K562 (cell line): Measurements from ENCODE around the gene IL1RL1. TPM values are rescaled to one million over a fixed set of nuclear protein-coding genes. Genes with fewer than 3 reads are reported as not detected.

Source experiments
- ATAC-seq: fragments of 200-7000 bp; cut with Tn5 transposase; 3 replicates; pipeline ENCODE4 v1.9.1; 2020; ENCODE audit warnings: moderate library complexity
- BruUV-seq: library from RNA; stranded (reverse); fragments of 400-500 nt; replicated peaks from 2 replicates; lab custom pipeline; 2021; lab: Mats Ljungman, UMichigan
- CTCF ChIA-PET: fragments of 300-600 bp; formaldehyde crosslinking; extraction: SDS; loops from one replicate; lab custom pipeline; 2021; ENCODE audit warnings: low intra/inter-chr PET ratio; lab: Yijun Ruan, JAX
- POLR2A ChIA-PET: fragments of 300-600, 350-650 bp; sonication (Branson Sonifier 250); formaldehyde crosslinking; extraction: SDS; loops from one replicate; lab custom pipeline; 2021; ENCODE audit warnings: antibody characterized with exemption, inconsistent platforms; lab: Yijun Ruan, JAX
- DNase-seq, 4 experiments: peaks; one replicate each; pipeline versions ENCODE4 v3.0.0 to v3.0.0-alpha.2; 2011 to 2018; ENCODE audit warnings: low spot score in 3 of 4, mixed read lengths in 3 of 4; ENCODE audit errors: extremely low read depth in 1 of 4
- FAIRE-seq: peaks from 2 replicates; lab custom pipeline; 2011; peaks lifted over from hg19 to GRCh38; lab: Jason Lieb, UNC
- H2AFZ ChIP-seq: 2 replicates; pipeline ENCODE4 v1.6.0; 2011; ENCODE audit warnings: low read depth, low read length, control low read depth, inconsistent platforms
- H3K27ac ChIP-seq: fragments of 200-600 bp; 3 replicates; pipeline ENCODE4 v1.8.0; 2011; ENCODE audit warnings: low read depth, mild to moderate bottlenecking, control low read depth, inconsistent platforms, low read length, moderate library complexity, mixed read lengths; ENCODE audit errors: extremely low read depth
- H3K27me3 ChIP-seq, 2 experiments: fragments of 300-600 bp in 1 of 2; 2 replicates in 1 of 2; 3 replicates in 1 of 2; pipeline versions ENCODE4 v1.6.0 to v1.8.0; 2011; ENCODE audit warnings: inconsistent platforms in 2 of 2, low read length in 2 of 2, mild to moderate bottlenecking in 1 of 2, mixed read lengths in 1 of 2, moderate library complexity in 1 of 2; ENCODE audit not compliant: control insufficient read depth in 2 of 2, insufficient read depth in 2 of 2
- H3K36me3 ChIP-seq: fragments of 300-600 bp; 3 replicates; pipeline ENCODE4 v1.8.0; 2011; ENCODE audit warnings: mild to moderate bottlenecking, low read length, inconsistent platforms; ENCODE audit not compliant: control insufficient read depth, insufficient read depth
- H3K4me1 ChIP-seq, 2 experiments: fragments of 200-600 bp in 1 of 2; replicated peaks in 1 of 2; 2 replicates in 1 of 2; 3 replicates in 1 of 2; pipeline versions ENCODE4 v1.5.1 to v1.8.0; 2011; ENCODE audit warnings: inconsistent platforms in 2 of 2, low read length in 2 of 2, mild to moderate bottlenecking in 1 of 2, mixed read lengths in 1 of 2, moderate library complexity in 1 of 2; ENCODE audit not compliant: control insufficient read depth in 2 of 2, insufficient read depth in 2 of 2
- H3K4me2 ChIP-seq: 2 replicates; pipeline ENCODE4 v1.6.1; 2011; ENCODE audit warnings: low read length, control low read depth, inconsistent platforms, mixed read lengths; ENCODE audit not compliant: insufficient read depth
- H3K4me3 ChIP-seq: fragments of 200-600 bp; sonication (generic), shearing (Covaris generic); 2 replicates; pipeline ENCODE4 v1.5.1; 2016; ENCODE audit warnings: control low read depth, inconsistent platforms
- H3K79me2 ChIP-seq: fragments of 200-600 bp; 3 replicates; pipeline ENCODE4 v1.8.0; 2011; ENCODE audit warnings: low read length, inconsistent platforms; ENCODE audit not compliant: control insufficient read depth, insufficient read depth
- H3K9ac ChIP-seq, 2 experiments: 2 replicates each; pipeline versions ENCODE4 v1.6.0 to v1.6.1; 2011; ENCODE audit warnings: low read depth in 2 of 2, low read length in 2 of 2, control low read depth in 1 of 2, inconsistent platforms in 1 of 2, mild to moderate bottlenecking in 1 of 2, mixed read lengths in 1 of 2; ENCODE audit not compliant: insufficient read depth in 1 of 2
- H3K9me1 ChIP-seq: one replicate; pipeline ENCODE4 v1.6.0; 2011; ENCODE audit warnings: inconsistent platforms, mild to moderate bottlenecking, low read length, moderate library complexity; ENCODE audit not compliant: control insufficient read depth, insufficient read depth
- H3K9me3 ChIP-seq: replicated peaks from 2 replicates; pipeline ENCODE4 v1.5.1; 2011; ENCODE audit warnings: low read depth, low read length, inconsistent platforms; ENCODE audit not compliant: control insufficient read depth, insufficient read depth
- H4K20me1 ChIP-seq: replicated peaks from 2 replicates; pipeline ENCODE4 v1.6.1; 2011; ENCODE audit warnings: low read length, inconsistent platforms, mixed read lengths; ENCODE audit not compliant: control insufficient read depth, insufficient read depth
- CREM ChIP-seq: IDR thresholded peaks from 2 replicates; pipeline ENCODE4 v1.6.1; 2014; ENCODE audit warnings: antibody characterized with exemption, low read depth
- ETV1 ChIP-seq: fragments of 450-650 bp; conservative IDR thresholded peaks from 2 replicates; pipeline ENCODE4 v1.6.1; 2016; ENCODE audit warnings: missing genetic modification characterization, control low read depth, low read depth, missing compliant biosample characterization
- ETV6 ChIP-seq, 3 experiments: fragments of 150-350 bp in 1 of 3; sonication (generic) in 1 of 3; formaldehyde crosslinking in 1 of 3; IDR thresholded peaks; 2 replicates each; pipeline versions ENCODE4 v1.6.1 to v1.8.0; 2014 to 2022; ENCODE audit warnings: borderline replicate concordance in 2 of 3, low read depth in 2 of 3, antibody characterized with exemption in 1 of 3, low read length in 1 of 3, mild to moderate bottlenecking in 1 of 3, missing genetic modification reagents in 1 of 3
- FOXJ3 ChIP-seq: sonication (generic); formaldehyde crosslinking; IDR thresholded peaks from 2 replicates; pipeline ENCODE4 v1.4.0; 2020; ENCODE audit warnings: mild to moderate bottlenecking, missing genetic modification reagents
- SAFB ChIP-seq: fragments of 200-400 bp; formaldehyde crosslinking; IDR thresholded peaks from 2 replicates; pipeline ENCODE4 v1.6.1; 2017; ENCODE audit warnings: low read depth, low read length, borderline replicate concordance
- SMC3 ChIP-seq: conservative IDR thresholded peaks from 2 replicates; pipeline ENCODE4 v1.6.1; 2011; ENCODE audit warnings: low read depth, low read length, improper control_type of control experiment; ENCODE audit not compliant: insufficient read depth
- SRSF1 ChIP-seq: fragments of 200-400 bp; formaldehyde crosslinking; IDR thresholded peaks from 2 replicates; pipeline ENCODE4 v1.6.1; 2017; ENCODE audit warnings: mild to moderate bottlenecking, low read depth, low read length, moderate library complexity
- SRSF7 ChIP-seq: fragments of 200-400 bp; formaldehyde crosslinking; optimal IDR thresholded peaks from 2 replicates; pipeline ENCODE3; 2017; ENCODE audit warnings: mild to moderate bottlenecking, low read depth, low read length
- ZNF354B ChIP-seq: fragments of 250-450 bp; sonication (Bioruptor Pico); IDR thresholded peaks from 2 replicates; pipeline ENCODE4 v1.4.0; 2020
- ZNF780A ChIP-seq: fragments of 250-450 bp; sonication (Bioruptor Pico); IDR thresholded peaks from 2 replicates; pipeline ENCODE4 v1.5.0; 2021; ENCODE audit warnings: mild to moderate bottlenecking
- WGBS: fragments of 100-300 bp; shearing (Covaris generic); methylation state at CpG from one replicate; pipeline ENCODE4 v1.1.6; 2016; ENCODE audit warnings: low coverage, mixed read lengths; ENCODE audit not compliant: insufficient coverage; ENCODE audit errors: missing lambda C conversion rate; 5-methylcytosine and 5-hydroxymethylcytosine counted together
- in situ Hi-C: fragments of 300-500 bp; cut with MboI; formaldehyde crosslinking; loops from 4 replicates; pipeline ENCODE4 v1.15.0; 2018; ENCODE audit warnings: inconsistent platforms, mixed read lengths
- intact Hi-C: fragments of 100-400 bp; cut with micrococcal nuclease; formaldehyde crosslinking; loops from 2 replicates; pipeline ENCODE4 v1.14.2; 2022
- polyA plus RNA-seq, 8 experiments: library from polyadenylated mRNA; depleted of rRNA in 4 of 8; stranded (reverse) in 5 of 8; unstranded in 3 of 8; fragments of >200 nt; fragmentation: Nextera tagmentation in 2 of 8; fragmentation: Illumina TruSeq in 1 of 8; extraction: Ambion mirVana in 2 of 8; extraction: Trizol in 1 of 8; gene quantifications; 2 replicates each; pipeline versions ENCODE4 v1.2.1 to v1.2.3, GENCODE V29; 2011 to 2014; ENCODE audit warnings: inconsistent platforms in 1 of 8, missing spikeins in 1 of 8
- total RNA-seq, 7 experiments: library from RNA; depleted of rRNA in 6 of 7; stranded (reverse); fragments of >200 nt in 6 of 7; fragmentation: Illumina TruSeq in 2 of 7; extraction: Trizol in 2 of 7; gene quantifications; 2 replicates each; pipeline versions ENCODE4 v1.2.1 to v1.2.3, GENCODE V29; 2011 to 2021; ENCODE audit warnings: low replicate concordance in 1 of 7
- TF ChIP-seq, protein P1 (sequence below): fragments of 250-450 bp; sonication (Bioruptor Pico); IDR thresholded peaks from 2 replicates; pipeline ENCODE4 v1.6.1; 2021; ENCODE audit warnings: mild to moderate bottlenecking
- TF ChIP-seq, protein P2 (sequence below): fragments of 450-650 bp; IDR thresholded peaks from 2 replicates; pipeline ENCODE4 v1.6.1; 2017; ENCODE audit warnings: antibody characterized with exemption, mild to moderate bottlenecking

Gene IL1RL1
- total and polyA plus RNA-seq, 9 of the 15 experiments (the other 6 are each of a cell fraction or from before 2014, with no cell fraction given) = 0.06 to 3.3 (median 0.59) TPM

DNA sequence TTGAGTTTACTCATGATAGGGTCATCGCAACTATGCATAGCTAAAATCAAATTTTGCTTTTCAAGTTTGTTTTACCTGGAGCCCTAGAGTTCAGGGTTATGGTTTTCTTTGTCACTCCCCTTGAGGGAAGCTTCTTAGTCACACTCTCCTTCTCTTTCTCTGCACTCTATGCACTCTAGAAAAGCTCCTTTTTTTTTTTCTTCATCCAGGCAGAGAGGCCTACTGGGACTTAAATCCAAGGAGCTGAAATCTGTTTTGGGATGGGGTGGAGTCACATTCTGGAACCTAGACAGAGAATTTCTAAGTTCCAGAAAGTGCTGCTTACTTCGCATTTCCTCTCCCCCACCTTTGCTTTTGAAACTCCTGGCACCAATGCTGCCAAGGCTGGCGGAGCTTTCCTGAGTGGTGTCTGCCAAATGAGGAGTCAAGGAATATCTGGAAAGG lies 25.2 kb downstream of the IL1RL1 start (continued):
- TF ChIP-seq, protein P1, sequence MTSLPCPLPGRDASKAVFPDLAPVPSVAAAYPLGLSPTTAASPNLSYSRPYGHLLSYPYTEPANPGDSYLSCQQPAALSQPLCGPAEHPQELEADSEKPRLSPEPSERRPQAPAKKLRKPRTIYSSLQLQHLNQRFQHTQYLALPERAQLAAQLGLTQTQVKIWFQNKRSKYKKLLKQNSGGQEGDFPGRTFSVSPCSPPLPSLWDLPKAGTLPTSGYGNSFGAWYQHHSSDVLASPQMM (CRISPR knock-in tag) = no peak

DNA sequence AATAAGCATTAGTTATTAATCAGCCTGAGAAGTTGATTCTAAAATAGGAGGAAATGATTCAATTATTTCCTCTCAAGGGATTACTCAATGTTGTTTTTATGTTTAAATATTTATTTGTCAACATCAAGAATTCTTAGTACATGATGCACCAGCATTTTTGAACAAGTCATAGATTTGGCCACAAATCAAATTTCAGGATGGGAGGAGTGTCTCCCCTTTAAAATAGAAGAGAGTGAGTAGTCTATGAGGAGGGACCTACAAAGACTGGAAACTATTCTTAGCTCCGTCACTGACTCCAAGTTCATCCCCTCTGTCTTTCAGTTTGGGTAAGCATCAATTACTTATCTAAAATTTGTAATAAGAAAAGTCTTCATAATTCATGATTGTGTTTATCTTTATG lies 25.6 kb downstream of the IL1RL1 start:
- no TSS peak for BruUV-seq
- intact Hi-C loops = loop anchor here (5.0 kb wide), 1 partner anchor 80 kb away; no protein-coding TSS in a partner anchor
- no peaks in the 10 kb centered on the region for H3K36me3 ChIP-seq
- H3K9me3 ChIP-seq = no peaks in the 10 kb centered on the region
- no peak for ATAC-seq
- no peak for DNase-seq
- FAIRE-seq = no peak
- ChIA-PET CTCF (interaction anchor here (0.7 kb wide), 1 partner anchor 11 kb away, joined by 3 read pairs; no protein-coding TSS in a partner anchor), POLR2A (interaction anchor here (1.9 kb wide), 1 partner anchor 23 kb away, joined by 4 read pairs; no protein-coding TSS in a partner anchor)
- no peak overlapping the region for H3K9ac ChIP-seq
- no peaks in the 10 kb centered on the region for H3K9me1 ChIP-seq
- WGBS = 46% methylated on average over 1 of the region's 1 CpG
- no peak overlapping the region for H3K27ac ChIP-seq
- H2AFZ ChIP-seq = no peak overlapping the region
- H3K4me2 ChIP-seq = no peak overlapping the region
- peaks cover 0 to 43% of the 10 kb centered on the region in 2 experiments; a peak in 4 of 5 replicates for H3K4me1 ChIP-seq
- no peaks in the 10 kb centered on the region for H4K20me1 ChIP-seq
- in situ Hi-C loops = no loop called here
- H3K79me2 ChIP-seq = no peaks in the 10 kb centered on the region
- no peaks in the 10 kb centered on the region for H3K27me3 ChIP-seq
- no peak overlapping the region for H3K4me3 ChIP-seq
- TF ChIP-seq ETV1 (tag) (no peak), CREM (no peak), SRSF7 (no peak), SAFB (no peak), ETV6 (IDR thresholded peaks at IDR 0.05; ENCODE audit: borderline replicate concordance in 1 of 2, low read depth in 2 of 2, low read length in 1 of 2) (no peak), ETV6 (CRISPR knock-in tag; IDR thresholded peaks at IDR 0.05; ENCODE audit: borderline replicate concordance) (no peak), ZNF780A (CRISPR knock-in tag) (no peak), FOXJ3 (CRISPR knock-in tag) (no peak), SRSF1 (no peak), ZNF354B (CRISPR knock-in tag) (no peak), SMC3 (no peak)
- TF ChIP-seq, protein P2, sequence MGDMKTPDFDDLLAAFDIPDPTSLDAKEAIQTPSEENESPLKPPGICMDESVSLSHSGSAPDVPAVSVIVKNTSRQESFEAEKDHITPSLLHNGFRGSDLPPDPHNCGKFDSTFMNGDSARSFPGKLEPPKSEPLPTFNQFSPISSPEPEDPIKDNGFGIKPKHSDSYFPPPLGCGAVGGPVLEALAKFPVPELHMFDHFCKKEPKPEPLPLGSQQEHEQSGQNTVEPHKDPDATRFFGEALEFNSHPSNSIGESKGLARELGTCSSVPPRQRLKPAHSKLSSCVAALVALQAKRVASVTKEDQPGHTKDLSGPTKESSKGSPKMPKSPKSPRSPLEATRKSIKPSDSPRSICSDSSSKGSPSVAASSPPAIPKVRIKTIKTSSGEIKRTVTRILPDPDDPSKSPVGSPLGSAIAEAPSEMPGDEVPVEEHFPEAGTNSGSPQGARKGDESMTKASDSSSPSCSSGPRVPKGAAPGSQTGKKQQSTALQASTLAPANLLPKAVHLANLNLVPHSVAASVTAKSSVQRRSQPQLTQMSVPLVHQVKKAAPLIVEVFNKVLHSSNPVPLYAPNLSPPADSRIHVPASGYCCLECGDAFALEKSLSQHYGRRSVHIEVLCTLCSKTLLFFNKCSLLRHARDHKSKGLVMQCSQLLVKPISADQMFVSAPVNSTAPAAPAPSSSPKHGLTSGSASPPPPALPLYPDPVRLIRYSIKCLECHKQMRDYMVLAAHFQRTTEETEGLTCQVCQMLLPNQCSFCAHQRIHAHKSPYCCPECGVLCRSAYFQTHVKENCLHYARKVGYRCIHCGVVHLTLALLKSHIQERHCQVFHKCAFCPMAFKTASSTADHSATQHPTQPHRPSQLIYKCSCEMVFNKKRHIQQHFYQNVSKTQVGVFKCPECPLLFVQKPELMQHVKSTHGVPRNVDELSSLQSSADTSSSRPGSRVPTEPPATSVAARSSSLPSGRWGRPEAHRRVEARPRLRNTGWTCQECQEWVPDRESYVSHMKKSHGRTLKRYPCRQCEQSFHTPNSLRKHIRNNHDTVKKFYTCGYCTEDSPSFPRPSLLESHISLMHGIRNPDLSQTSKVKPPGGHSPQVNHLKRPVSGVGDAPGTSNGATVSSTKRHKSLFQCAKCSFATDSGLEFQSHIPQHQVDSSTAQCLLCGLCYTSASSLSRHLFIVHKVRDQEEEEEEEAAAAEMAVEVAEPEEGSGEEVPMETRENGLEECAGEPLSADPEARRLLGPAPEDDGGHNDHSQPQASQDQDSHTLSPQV = no peak
